NK-92 (cell line): ENCODE results near the gene LGALS4.
"Not testable (repeated sequence)": the region's sequence is repeated elsewhere in the genome, so short reads cannot be mapped to it uniquely, and the experiment has no call there.

Experiments
- DNase-seq: peaks from one replicate; lab custom pipeline; 2025; ENCODE audit not compliant: unreplicated experiment; lab: John Stamatoyannopoulos, UW

LGALS4 gene

DNA sequence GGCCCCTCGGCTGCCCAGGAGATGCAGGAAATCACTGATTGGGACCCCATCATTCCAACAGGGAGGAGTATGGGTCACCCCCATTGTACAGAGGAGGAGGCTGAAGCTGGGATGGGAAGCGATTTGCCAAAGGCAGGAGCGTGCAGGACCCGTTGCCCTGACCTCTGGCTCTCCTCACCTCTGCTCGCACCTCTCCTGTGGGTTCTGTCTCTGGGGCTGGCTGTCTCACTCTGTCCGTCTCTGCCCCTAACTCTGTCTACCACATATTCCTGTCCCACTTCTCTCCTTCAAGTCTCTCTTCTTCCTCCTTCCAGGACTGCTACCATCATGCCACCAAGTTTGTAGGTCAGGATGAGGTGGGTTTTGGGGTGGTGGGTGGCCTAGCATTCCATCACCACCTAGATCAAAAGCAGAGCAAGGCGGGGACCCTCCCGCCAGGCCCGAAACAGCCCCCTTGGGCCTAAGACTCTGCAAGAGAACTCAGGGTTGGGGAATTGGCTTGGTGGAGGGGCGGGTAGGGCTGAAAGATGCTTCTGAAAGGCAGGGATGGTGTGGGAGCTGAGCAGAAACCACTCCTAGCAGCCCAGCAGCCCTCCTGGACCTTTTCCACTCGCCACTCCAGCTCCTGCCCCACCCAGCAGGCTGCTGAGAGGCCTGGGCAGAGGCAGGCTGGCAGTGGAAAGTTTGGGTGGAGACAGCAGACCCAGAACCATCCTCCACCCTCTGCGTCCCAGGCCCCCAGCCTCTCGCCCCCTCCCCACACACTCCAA is 38.4 kb downstream of the LGALS4 start:
- DNase-seq = no peak

DNA sequence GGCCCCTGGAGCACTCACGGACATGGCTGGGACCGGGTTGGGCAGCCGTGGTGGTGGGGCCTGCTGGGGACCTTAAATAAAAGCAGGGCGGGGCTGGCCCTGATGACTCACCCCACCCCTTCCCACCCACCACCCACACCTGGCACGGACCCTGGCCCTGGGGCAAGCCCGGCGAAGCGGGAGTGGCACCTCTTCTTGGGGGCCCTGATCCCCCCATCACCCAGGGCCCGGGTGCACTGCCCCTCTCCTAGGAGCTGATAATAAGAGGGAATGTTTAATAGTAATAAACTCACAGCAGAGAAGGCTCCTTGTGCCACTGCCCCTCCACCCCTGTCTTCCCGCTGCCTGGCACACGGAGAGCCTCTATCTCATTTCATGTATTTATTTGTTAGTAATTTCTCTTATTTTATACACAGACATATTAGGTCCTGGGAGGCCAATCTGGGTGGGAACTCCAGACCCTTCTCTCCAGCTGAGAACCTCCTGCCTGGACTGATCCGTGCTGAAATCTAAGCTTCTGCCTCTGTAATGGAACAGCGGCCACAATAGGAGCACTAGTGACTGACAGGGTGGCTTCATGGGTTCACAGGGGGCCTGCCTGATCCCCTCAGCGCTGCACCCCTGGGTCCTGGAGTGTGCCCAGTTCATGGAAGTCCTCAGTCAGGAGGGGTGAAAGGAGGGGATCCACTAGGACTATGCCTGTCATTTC is 39.1 kb downstream of the LGALS4 start, which contains the start of gene LGALS7:
Gene LGALS7, minus strand, starts transcription at position 49 of the 709 bp plus-strand sequence. Its CDS starts 25 bp downstream, at position 24.
- DNase-seq = no peak

GRCh38 chr19:38771569-38771968 is 41.2 kb downstream of the LGALS4 start:
- DNase-seq = not testable (repeated sequence)

GRCh38 chr19:38770949-38771275 is 41.8 kb downstream of the LGALS4 start:
- not testable (repeated sequence) for DNase-seq

DNA sequence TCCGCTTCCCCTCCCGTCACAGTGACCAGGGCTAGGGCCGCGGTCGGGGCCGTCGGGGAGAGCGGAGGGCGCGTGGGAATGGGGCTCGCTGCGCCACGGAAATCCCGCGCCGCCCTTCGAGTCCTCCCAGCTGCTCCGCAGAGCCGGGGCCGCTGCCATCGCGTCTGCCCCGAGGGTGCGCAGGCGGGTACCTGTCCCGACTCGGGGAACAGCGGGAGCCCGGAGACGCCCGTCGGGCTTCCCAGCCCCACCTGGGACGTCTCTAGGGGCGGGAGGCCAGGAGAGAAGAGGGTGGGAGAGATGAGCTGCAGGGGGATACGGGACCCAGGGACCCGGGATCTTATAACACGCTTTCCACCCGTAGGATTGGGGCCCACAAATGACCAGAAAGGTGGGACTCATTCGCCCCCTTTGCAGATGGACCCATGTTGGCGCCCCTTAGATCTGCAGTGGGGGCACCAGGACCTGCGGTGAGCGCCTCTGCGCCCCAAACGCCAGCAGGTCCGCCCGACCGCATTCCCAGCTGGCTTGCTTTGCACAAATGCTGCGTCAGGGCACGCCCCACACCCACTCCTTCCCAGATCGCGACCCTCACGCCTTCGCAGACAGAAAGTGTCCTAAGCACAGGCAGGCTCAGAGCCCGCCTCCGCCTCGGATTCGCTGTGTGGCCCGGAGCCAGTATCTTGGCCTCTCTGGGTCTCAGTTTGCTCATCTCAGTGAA is 42.4 kb downstream of the LGALS4 start:
- not testable (repeated sequence) for DNase-seq

- DNase-seq = no peak
These were observed 43.0 kb downstream of the LGALS4 start for GRCh38 chr19:38769635-38770211.

DNA sequence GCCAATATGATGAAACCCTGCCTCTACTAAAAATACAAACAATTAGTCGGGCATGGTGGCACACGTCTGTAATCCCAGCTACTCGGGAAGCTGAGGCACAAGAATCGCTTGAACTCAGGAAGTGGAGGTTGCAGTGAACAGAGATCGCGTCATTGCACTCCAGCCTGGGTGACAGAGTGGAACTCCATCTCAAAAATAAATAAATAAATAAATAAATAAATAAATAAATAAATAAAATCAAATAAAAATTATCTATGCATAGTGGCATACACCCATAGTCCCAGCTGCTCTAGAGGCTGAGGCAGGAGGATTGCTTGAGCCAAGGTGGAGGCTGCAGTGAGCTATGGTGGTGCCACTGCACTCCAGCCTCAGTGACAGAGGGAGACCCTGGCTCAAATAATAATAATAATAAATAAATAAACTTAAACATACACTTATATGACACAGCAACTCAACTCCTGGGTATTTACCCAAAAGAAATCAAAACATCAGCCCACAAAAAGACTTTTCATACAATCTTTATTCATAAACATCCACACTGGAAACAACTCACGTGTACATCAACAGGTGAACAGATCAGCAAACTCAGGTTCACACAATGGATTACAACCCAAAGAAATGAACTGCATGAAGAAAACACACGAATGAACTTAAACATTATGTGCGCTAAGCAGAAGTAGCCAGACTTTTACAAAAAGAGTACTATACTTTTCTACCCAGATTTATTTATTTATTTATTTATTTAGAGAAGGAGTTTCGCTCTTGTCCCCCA is 46.3 kb downstream of the LGALS4 start:
- no peak for DNase-seq

GRCh38 chr19:38765214-38765613 is 47.5 kb downstream of the LGALS4 start:
- DNase-seq = no peak

DNA sequence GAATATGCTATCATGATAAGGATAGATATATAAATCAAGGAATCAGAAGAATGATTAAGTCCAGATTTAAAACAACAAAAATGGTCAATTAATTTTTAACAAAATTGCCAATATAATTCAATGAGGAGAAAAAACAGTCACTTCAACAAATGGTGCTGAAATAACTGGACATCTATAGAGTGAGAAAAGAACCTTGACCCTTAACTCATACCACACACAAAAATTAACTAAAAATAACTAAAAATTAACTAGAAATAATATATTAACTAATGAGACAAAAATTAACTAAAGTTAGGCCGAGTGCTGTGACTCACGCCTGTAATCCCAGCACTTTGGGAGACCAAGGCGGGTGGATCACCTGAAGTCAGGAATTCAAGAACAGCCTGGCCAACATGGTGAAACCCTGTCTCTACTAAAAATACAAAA is 48.9 kb downstream of the LGALS4 start:
- no peak for DNase-seq

- DNase-seq = not testable (repeated sequence)
These were observed 50.8 kb downstream of the LGALS4 start for GRCh38 chr19:38761884-38762389.

- DNase-seq = not testable (repeated sequence)
These were observed 51.8 kb downstream of the LGALS4 start for GRCh38 chr19:38760805-38761517.

DNA sequence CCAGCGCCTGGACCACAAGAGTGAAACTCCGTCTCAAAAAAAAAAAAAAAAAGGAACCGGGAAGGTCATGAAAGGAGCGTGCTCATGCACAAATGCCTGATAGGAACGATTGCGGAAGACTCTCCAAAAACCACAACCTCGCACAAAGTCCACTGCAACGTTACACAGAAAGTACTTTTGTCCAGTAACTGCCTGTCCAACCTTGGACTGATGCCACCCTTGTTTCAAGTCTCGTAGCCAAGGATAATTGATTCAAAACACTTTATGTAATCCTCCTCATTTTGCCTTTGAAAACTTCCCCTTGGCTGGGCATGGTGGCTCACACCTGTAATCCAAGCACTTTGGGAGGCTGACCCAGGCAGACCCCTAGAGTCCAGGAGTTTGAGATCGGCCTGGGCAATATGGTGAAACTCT is 53.1 kb downstream of the LGALS4 start:
- no peak for DNase-seq

- not testable (repeated sequence) for DNase-seq
These were observed 58.5 kb downstream of the LGALS4 start for GRCh38 chr19:38754196-38754595.

GRCh38 chr19:38753783-38754182 is 59.0 kb downstream of the LGALS4 start:
- DNase-seq = not testable (repeated sequence)
